ENCODE measurements around the gene EREG.

Gene EREG

DNA sequence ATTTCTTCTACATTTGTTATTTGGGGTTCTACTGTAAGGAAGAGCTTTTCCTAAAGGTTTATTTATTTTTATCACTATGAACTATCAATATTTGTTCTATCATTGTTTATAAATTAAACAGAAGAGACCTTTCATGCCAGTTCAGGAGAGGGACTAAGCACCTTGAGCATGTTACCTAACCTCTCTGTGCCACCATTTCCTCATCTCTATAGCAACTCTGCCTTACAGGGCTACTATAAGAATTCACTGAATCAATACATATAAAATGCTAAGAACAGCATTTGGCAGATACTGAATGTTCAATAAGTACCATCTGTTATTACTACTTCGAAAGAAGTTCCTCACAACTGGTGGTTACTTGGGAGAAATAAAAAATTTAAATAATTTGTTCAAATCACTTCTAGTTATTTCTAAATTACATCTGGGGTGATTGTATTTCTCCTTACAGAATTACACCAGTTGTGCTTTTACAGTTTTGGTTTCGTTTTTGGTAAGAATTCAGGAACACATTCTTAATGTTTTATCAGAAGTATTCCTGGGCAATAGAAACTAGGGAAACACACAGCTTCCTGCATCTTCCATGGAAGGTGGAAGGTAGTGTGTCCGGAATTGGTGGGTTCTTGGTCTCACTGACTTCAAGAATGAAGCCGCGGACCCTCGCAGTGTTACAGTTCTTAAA lies 32.9 kb downstream of the EREG start (continued):
- TF ChIP-seq ZC3H10 (CRISPR knock-in tag; IDR thresholded peaks at IDR 0.05), result no peak

DNA sequence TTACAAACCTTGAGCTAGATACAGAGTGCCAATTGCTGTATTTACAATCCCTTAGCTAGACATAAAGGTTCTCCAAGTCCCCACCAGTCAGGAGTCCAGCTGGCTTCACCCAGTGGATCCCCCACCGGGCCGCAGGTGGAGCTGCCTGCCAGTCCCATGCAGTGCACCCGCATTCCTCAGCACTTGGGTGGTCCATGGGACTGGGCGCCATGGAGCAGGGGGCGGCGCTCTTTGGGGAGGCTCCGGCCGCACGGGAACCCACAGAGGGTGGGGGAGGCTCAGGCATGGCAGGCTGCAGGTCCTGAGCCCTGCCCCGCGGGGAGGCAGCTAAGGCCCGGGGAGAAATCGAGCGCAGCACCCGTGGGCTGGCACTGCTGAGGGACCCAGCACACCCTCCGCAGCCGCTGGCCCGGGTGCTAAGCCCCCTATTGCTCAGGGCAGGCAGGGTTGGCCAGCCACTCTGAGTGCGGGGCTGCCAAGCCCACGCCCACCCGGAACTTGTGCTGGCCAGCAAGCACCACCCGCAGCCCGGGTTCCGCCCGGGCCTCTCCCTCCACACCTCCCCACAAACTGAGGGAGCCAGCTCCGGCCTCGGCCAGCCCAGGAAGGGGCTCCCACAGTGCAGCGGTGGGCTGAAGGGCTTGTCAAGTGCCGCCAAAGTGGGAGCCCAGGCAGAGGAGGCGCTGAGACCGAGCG lies 34.1 kb downstream of the EREG start:
- peak; percentile 45 for ATAC-seq

DNA sequence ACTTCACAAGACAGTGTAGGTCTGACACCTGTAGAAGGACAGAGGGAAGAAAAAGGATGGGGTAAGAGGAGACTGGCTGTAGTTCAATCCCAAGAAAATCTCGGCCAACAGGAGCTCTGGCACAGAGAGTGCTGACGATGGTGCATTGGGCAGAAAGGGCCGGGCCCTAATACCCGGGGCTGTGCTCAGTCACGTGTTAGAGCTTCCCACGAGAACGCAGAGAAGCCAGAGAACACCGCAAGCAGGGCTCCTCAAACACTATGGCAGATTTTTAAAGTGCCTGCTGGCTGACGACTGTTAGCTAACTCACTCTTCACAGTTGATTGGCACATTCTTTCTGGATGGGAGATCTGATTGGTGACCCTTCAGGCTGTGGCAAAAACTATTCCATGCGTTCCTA lies 35.5 kb downstream of the EREG start:
- ATAC-seq, result peak; percentile 37
- TF ChIP-seq ZNF8 (CRISPR knock-in tag; IDR thresholded peaks at IDR 0.05), result no peak
- TF ChIP-seq TCF4 (CRISPR knock-in tag; IDR thresholded peaks at IDR 0.05; ENCODE audit: borderline replicate concordance), result no peak
- TF ChIP-seq BACH2 (CRISPR knock-in tag; IDR thresholded peaks at IDR 0.05; ENCODE audit: borderline replicate concordance), result no peak
- TF ChIP-seq TOX (CRISPR knock-in tag; IDR thresholded peaks at IDR 0.05; ENCODE audit: borderline replicate concordance), result no peak
- TF ChIP-seq, protein P1, sequence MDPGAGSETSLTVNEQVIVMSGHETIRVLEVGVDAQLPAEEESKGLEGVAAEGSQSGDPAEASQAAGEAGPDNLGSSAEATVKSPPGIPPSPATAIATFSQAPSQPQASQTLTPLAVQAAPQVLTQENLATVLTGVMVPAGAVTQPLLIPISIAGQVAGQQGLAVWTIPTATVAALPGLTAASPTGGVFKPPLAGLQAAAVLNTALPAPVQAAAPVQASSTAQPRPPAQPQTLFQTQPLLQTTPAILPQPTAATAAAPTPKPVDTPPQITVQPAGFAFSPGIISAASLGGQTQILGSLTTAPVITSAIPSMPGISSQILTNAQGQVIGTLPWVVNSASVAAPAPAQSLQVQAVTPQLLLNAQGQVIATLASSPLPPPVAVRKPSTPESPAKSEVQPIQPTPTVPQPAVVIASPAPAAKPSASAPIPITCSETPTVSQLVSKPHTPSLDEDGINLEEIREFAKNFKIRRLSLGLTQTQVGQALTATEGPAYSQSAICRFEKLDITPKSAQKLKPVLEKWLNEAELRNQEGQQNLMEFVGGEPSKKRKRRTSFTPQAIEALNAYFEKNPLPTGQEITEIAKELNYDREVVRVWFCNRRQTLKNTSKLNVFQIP (CRISPR knock-in tag; IDR thresholded peaks at IDR 0.05; ENCODE audit: borderline replicate concordance, low read depth), result no peak
- TF ChIP-seq CSDC2 (CRISPR knock-in tag; IDR thresholded peaks at IDR 0.05), result no peak
- no peak for TF ChIP-seq SNAI2 (CRISPR knock-in tag; IDR thresholded peaks at IDR 0.05)
- no peak for TF ChIP-seq ISL1 (CRISPR knock-in tag; IDR thresholded peaks at IDR 0.05)
- TF ChIP-seq, protein P2, sequence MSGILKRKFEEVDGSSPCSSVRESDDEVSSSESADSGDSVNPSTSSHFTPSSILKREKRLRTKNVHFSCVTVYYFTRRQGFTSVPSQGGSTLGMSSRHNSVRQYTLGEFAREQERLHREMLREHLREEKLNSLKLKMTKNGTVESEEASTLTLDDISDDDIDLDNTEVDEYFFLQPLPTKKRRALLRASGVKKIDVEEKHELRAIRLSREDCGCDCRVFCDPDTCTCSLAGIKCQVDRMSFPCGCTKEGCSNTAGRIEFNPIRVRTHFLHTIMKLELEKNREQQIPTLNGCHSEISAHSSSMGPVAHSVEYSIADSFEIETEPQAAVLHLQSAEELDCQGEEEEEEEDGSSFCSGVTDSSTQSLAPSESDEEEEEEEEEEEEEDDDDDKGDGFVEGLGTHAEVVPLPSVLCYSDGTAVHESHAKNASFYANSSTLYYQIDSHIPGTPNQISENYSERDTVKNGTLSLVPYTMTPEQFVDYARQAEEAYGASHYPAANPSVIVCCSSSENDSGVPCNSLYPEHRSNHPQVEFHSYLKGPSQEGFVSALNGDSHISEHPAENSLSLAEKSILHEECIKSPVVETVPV (CRISPR knock-in tag; IDR thresholded peaks at IDR 0.05), result no peak
- TF ChIP-seq ZC3H10 (CRISPR knock-in tag; IDR thresholded peaks at IDR 0.05), result no peak
- TF ChIP-seq GLIS3 (CRISPR knock-in tag; IDR thresholded peaks at IDR 0.05), result no peak
- TF ChIP-seq ZFP3 (CRISPR knock-in tag; IDR thresholded peaks at IDR 0.05), result no peak
- no peak for TF ChIP-seq PPARA (CRISPR knock-in tag; IDR thresholded peaks at IDR 0.05; ENCODE audit: borderline replicate concordance)
- TF ChIP-seq, protein P3, sequence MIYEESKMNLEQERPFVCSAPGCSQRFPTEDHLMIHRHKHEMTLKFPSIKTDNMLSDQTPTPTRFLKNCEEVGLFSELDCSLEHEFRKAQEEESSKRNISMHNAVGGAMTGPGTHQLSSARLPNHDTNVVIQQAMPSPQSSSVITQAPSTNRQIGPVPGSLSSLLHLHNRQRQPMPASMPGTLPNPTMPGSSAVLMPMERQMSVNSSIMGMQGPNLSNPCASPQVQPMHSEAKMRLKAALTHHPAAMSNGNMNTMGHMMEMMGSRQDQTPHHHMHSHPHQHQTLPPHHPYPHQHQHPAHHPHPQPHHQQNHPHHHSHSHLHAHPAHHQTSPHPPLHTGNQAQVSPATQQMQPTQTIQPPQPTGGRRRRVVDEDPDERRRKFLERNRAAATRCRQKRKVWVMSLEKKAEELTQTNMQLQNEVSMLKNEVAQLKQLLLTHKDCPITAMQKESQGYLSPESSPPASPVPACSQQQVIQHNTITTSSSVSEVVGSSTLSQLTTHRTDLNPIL (CRISPR knock-in tag; IDR thresholded peaks at IDR 0.05; ENCODE audit: low read depth), result no peak
- TF ChIP-seq ARNTL (CRISPR knock-in tag; IDR thresholded peaks at IDR 0.05; ENCODE audit: borderline replicate concordance, low read depth), result no peak
- TF ChIP-seq, protein P4, sequence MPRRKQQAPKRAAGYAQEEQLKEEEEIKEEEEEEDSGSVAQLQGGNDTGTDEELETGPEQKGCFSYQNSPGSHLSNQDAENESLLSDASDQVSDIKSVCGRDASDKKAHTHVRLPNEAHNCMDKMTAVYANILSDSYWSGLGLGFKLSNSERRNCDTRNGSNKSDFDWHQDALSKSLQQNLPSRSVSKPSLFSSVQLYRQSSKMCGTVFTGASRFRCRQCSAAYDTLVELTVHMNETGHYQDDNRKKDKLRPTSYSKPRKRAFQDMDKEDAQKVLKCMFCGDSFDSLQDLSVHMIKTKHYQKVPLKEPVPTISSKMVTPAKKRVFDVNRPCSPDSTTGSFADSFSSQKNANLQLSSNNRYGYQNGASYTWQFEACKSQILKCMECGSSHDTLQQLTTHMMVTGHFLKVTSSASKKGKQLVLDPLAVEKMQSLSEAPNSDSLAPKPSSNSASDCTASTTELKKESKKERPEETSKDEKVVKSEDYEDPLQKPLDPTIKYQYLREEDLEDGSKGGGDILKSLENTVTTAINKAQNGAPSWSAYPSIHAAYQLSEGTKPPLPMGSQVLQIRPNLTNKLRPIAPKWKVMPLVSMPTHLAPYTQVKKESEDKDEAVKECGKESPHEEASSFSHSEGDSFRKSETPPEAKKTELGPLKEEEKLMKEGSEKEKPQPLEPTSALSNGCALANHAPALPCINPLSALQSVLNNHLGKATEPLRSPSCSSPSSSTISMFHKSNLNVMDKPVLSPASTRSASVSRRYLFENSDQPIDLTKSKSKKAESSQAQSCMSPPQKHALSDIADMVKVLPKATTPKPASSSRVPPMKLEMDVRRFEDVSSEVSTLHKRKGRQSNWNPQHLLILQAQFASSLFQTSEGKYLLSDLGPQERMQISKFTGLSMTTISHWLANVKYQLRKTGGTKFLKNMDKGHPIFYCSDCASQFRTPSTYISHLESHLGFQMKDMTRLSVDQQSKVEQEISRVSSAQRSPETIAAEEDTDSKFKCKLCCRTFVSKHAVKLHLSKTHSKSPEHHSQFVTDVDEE (CRISPR knock-in tag; IDR thresholded peaks at IDR 0.05), result no peak

DNA sequence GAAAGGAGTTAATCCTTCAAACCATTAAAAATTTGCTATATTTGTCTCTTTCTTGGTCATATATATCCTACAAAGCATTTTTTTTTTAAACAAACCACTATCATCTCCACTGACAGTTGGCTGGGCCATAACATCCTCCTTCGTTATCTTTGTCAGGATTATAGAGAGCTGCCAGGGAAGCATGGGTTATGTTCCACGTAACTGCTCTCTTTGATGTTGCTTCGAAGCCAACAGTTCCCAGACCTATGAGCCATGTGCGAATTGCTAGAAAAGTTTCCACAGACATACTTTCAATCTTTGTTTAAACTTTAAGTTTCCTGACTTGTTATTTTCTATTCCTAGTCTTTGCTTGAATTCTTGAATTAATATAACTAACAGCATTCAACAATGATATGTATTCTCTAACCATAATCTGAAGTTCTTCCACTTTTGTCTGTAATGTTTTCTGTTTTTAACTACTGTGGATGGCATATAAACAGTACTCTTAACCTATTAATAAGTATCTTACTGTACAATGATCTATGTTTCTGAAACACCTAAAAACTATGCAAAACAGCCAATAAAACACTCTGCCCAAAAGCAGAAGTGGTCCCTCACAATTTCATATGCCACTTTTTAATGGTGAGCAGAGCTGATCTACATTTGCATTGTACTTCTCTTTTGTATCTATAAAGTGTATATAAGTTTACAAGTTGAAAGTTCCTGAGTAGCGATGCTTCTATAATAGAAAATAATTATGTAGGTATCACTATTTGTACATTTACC lies 37.9 kb downstream of the EREG start:
- no peak for TF ChIP-seq TCF4 (CRISPR knock-in tag; IDR thresholded peaks at IDR 0.05; ENCODE audit: borderline replicate concordance)
- no peak for TF ChIP-seq RARB (CRISPR knock-in tag; IDR thresholded peaks at IDR 0.05)
- TF ChIP-seq, protein P1 (CRISPR knock-in tag; IDR thresholded peaks at IDR 0.05; ENCODE audit: borderline replicate concordance, low read depth), result no peak
- TF ChIP-seq ZFP30 (CRISPR knock-in tag; IDR thresholded peaks at IDR 0.05), result no peak
- TF ChIP-seq, protein P4 (CRISPR knock-in tag; IDR thresholded peaks at IDR 0.05), result no peak
- TF ChIP-seq ZC3H10 (CRISPR knock-in tag; IDR thresholded peaks at IDR 0.05), result no peak
- no peak for ATAC-seq

Measured in SK-N-SH treated with all-trans-retinoic acid at 6 μM for 48 hours (cell line).